Fibroblast of skin of left quadriceps (primary cell): ENCODE results near the gene AMMECR1.
"Not testable (repeated sequence)": the region's sequence is repeated elsewhere in the genome, so short reads cannot be mapped to it uniquely, and the experiment has no call there.

Experiments used
- DNase-seq, 2 experiments: peaks; one replicate each; pipeline ENCODE4 v3.0.0-alpha.2; 2013; ENCODE audit warnings: low read depth in 2 of 2

AMMECR1 gene

DNA sequence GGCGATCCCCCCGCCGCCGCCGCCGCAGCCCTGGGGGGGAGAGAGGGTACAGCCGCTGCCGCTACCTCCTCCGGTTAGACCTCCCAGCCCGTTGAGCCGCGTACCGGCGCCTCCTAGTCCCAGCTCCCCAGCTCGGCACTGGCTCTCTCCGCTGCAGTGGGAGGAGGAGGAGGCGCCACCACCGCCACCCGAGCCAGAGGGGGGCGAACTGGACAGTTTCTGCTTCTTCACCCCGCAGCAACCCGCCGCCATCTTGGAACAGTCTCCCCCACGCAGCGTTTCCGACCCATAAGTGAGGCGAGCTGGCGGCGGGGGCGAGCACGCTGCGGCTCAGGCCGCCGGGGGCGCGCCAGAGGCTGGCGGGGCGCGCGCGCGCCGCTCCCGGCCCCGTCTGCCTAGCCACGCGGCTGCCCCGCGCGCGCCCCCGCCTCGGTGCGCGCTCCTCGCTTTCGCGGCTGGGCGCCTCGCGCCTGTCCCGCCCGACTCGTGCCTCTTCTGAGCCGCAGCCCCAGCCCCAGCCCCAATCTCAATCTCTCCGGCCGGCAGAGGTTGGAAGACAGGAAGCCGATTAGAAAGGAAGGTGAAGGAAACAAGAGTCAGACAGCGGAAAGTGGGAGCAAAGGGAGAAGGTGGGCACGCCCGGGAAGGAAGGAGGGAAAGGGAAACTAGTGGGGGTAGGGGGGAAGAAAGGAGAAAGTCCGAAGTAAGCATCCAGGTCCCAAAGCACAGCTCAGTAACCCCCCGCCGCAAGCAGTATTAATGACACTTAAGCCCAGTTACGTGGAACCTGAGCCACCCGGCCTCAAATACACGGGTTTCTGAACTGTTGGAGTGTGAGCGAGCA, at the start of gene AMMECR1:
AMMECR1 (minus strand) TSS at position 266 of the 844 bp plus-strand sequence; CDS start at position 252, 14 bp downstream.
- peak; percentile 51 to 55 for DNase-seq

- DNase-seq: no peak
Measured at GRCh38 chrX:110363244-110363643, 45.4 kb upstream of the AMMECR1 start.

DNA sequence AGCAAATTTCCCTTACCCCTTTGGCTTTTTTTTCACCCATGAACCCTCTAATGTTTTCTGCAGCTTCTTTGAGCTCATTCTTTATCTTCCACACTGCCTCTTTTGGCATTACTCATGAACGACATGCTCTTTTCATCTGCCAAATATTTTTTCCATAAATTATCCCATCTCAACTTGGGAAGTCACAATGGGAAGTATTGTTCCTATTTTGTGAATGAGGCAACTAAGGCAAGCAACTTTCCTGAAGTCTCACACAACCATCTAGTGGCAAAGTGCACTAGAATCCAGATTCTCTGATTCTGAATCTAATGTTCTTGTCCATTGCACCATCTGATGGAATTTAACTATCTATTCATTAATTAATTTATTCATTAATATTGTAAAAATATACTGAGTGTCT, 41.4 kb upstream of the AMMECR1 start:
- no peak for DNase-seq

DNA sequence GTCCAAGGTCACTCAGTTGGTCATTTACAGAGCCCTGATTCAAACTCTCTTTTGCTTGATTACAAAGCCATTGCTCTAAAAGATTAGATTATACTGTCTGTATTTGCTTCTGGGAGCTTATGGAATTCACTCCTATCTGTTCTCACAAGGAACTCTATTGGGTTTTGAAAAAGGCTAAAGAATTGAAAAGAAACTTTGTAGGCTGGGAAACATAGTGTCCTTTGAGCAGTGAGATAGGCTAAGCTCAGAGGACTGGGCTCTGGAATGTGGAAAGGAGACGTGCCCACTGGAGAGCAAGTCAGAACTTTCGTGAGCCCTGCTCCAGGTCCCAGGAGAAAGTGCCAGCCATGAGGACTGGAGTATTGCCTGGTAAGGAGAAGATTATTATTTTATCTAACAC, 40.7 kb upstream of the AMMECR1 start, which contains the start of gene RTL9:
RTL9 (plus strand) TSS at position 301 of the 400 bp plus-strand sequence. CDS start 91,770 bp downstream, outside the sequence.
- no peak for DNase-seq

- no peak for DNase-seq
Measured at GRCh38 chrX:110346681-110347080, 28.8 kb upstream of the AMMECR1 start.

- DNase-seq: peak; percentile 87 to 88
Measured at GRCh38 chrX:110341189-110342035, 23.5 kb upstream of the AMMECR1 start.

GRCh38 chrX:110338935-110339334, 21.1 kb upstream of the AMMECR1 start:
- no peak for DNase-seq

DNA sequence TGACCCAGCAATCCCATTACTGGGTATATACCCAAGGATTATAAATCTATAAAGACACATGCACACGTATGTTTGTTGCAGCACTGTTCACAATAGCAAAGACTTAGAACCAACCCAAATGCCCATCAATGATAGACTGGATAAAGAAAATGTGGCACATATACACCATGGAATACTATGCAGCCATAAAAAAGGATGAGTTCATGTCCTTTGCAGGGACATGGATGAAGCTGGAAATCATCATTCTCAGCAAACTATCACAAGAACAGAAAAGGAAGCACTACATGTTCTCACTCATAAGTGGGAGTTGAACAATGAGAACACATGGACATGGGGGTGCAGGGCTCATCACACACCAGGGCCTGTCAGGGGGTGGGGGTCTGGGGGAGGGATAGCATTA, 15.6 kb upstream of the AMMECR1 start:
- not testable (repeated sequence) for DNase-seq

GRCh38 chrX:110331444-110332030, 13.7 kb upstream of the AMMECR1 start:
- DNase-seq: no peak

DNA sequence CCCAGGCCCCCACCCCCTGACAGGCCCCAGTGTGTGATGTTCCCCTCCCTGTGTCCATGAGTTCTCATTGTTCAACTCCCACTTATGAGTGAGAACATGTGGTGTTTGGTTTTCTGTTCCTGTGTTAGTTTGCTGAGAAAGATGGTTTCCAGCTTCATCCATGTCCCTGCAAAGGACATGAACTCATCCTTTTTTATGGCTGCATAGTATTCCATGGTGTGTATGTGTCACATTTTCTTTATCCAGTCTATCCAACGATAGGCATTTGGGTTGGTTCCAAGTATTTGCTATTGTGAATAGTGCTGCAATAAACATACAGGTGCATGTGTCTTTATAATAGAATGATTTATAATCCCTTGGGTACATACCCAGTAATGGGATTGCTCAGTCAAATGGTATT, 10.7 kb upstream of the AMMECR1 start:
- not testable (repeated sequence) for DNase-seq

DNA sequence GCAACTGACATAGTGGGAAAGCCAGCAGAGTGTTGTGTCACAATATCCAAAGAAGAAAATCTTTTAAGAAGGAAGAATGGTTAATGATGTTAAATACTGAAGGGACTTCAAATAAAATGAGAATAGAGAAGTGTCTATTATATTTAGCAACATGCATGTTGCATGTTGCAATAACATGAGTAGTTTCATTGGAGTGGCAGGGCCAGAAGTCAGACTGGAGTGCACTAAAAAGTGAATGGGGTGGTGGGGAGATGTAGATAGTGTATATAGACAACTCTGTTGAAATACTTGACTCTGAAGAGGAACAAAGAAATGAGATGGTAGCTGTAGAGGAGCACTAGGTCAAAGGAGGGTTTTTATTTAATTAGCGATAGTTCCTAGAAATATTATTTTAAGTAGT, 9.5 kb upstream of the AMMECR1 start:
- DNase-seq: no peak

DNA sequence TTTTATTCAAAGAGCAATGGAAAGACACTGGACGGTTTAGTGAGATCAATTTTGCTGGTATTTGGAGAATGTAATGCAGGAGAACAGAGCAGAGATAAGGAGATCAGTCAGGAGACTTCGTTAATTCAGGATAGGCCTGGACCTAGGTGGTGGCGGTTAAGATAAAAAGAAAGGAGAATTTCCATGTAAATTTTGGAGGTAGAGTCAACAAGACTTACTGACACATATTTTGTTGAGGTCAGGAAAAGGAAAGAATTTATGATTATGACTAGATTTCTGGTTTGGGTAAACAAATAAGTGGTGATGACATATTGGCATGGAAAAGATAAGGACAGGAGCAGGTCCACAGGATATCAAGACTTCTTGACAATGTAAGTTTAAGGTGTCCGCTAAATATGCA, 8.8 kb upstream of the AMMECR1 start:
- DNase-seq: no peak

GRCh38 chrX:110322603-110323002, 4.7 kb upstream of the AMMECR1 start:
- no peak for DNase-seq

DNA sequence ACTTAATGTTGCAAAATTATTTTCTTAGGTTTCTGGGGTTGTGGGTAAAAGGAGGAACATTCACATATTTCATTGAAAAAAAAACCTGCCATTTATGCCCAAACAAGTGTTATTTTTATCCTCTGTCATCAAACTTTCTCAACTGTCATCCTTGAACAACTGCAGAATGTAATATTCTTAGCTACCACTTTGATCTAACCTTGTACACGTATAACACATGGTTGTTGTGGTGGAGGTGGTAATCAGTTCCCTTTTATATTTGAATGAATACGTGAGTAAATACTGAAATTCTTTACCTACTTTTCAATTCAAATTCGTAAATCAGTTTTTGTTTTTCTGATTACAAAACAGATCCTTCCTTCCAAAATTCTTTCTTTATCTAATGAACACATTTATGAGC, 3.8 kb upstream of the AMMECR1 start:
- DNase-seq: no peak

GRCh38 chrX:110321081-110321480, 3.2 kb upstream of the AMMECR1 start:
- DNase-seq: no peak

- DNase-seq: no peak
Measured at GRCh38 chrX:110320381-110320987, 2.6 kb upstream of the AMMECR1 start.

- no peak for DNase-seq
Measured at GRCh38 chrX:110318664-110318968, 731 bp upstream of the AMMECR1 start.

DNA sequence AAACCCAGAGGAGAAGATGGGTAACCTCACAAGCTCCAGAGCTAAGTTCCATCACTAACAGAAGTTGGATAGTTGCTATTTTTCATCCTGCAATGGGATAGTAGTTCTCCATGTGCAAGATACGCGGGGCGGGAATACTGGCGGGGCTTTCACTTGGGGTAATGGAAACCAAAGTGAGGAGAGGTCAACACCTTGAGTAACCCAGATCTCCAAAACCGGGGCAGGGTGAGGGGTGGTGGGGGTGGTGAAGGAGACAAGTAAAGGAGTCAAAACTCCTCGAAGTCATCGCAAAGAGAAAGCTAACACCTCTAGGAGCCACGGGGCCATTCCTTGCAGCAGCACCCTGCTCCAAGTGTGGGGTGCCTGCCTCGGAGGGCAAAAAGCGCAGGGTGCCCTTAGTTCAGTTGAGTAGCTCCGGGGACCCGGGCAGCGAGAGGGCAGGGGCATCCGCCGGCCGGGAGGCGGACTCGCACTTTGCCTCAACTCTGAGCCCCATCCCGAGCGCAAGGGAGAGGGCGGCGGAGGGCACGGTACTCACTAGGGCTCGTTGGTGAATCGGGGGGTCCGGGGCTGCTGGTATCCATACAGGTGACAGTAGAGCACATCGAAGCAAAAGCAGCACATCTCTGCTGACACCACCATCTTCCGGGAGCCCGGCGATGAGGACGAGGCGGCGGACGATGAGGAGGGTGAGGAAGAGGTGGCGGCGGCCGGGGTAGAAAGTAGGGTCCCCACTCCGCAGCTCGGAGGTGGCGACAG, 645 bp downstream of the AMMECR1 start:
- DNase-seq: no peak

DNA sequence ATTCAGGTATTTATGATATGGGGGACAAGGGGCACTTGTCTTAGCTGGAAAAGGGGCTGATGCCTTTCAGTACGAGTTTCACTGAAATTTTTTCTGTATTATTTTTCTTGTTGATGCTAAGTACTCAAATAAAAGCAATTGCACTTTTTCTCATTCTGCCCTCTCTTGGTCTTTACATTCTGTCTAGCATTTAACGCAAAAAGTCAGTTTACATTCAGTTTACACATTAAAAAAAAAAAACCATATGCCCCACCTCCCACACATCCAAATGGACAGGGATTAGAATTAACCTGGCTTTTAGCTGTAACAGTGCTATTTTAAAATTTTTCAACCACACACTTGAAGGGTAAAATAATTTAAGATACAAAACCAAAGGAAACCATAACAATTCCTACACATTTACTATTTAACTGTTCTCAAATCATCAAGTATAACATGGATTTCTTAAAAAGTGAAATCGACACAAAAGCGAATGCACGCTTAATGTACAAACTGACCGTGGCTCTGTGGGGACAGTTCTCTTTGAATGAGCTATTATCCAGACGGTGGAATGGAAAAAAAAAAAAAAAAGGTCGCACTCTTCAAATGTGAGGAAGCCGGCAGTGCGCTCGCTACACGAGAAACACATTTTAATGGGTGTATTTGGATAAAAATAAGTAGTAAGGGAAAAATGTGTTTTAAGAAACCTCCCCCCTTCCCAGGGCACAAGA, 1.4 kb downstream of the AMMECR1 start:
- no peak for DNase-seq

- DNase-seq: no peak
Measured at GRCh38 chrX:110315551-110315950, 2.3 kb downstream of the AMMECR1 start.
